GM12878 (cell line): Measurements from ENCODE around the gene BRIX1.

Experiments used
- CBFB ChIP-seq: IDR thresholded peaks from 2 replicates; pipeline ENCODE4 v1.6.1; 2016; ENCODE audit warnings: antibody characterized with exemption, low read depth
- FOXM1 ChIP-seq: IDR thresholded peaks from 2 replicates; pipeline ENCODE4 v1.6.1; 2012; ENCODE audit warnings: low read depth, mild to moderate bottlenecking, inconsistent platforms, low read length, moderate library complexity
- MXI1 ChIP-seq: fragments of 150-350 bp; IDR thresholded peaks from 2 replicates; pipeline ENCODE4 v1.6.1; 2011; ENCODE audit warnings: low read depth, mild to moderate bottlenecking, inconsistent platforms, low read length, improper control_type of control experiment
- MYB ChIP-seq: fragments of 150-350 bp; IDR thresholded peaks from 2 replicates; pipeline ENCODE4 v1.6.1; 2014; ENCODE audit warnings: mild to moderate bottlenecking, low read depth, low read length, borderline replicate concordance
- POLR2A ChIP-seq: IDR thresholded peaks from 2 replicates; pipeline ENCODE4 v1.6.1; 2011; ENCODE audit warnings: low read depth, mild to moderate bottlenecking, low read length
- SIN3A ChIP-seq: IDR thresholded peaks from 2 replicates; pipeline ENCODE4 v1.6.1; 2012; ENCODE audit warnings: low read depth, low read length, improper control_type of control experiment
- SMAD1 ChIP-seq: fragments of 450-650 bp; IDR thresholded peaks from 2 replicates; pipeline ENCODE4 v1.6.1; 2018; ENCODE audit warnings: mild to moderate bottlenecking, low read depth; ENCODE audit not compliant: partially characterized antibody
- TF ChIP-seq, protein P1 (sequence below): IDR thresholded peaks from 2 replicates; pipeline ENCODE4 v1.6.1; 2011; ENCODE audit warnings: low read depth, mild to moderate bottlenecking, low read length, moderate library complexity, borderline replicate concordance; ENCODE audit errors: extremely low read depth
- TF ChIP-seq, protein P2 (sequence below), 3 experiments: IDR thresholded peaks in 2 of 3; conservative IDR thresholded peaks in 1 of 3; 2 replicates each; pipeline ENCODE4 v1.5.1; 2011; ENCODE audit warnings: low read depth in 3 of 3, low read length in 3 of 3, mild to moderate bottlenecking in 3 of 3, control low read depth in 2 of 3, moderate library complexity in 2 of 3, inconsistent platforms in 1 of 3, mixed read lengths in 1 of 3; ENCODE audit not compliant: control insufficient read depth in 2 of 3, insufficient read depth in 1 of 3; ENCODE audit errors: extremely low read depth in 1 of 3
- TF ChIP-seq, protein P3 (sequence below): fragments of 450-650 bp; IDR thresholded peaks from 2 replicates; pipeline ENCODE4 v1.6.1; 2016; ENCODE audit warnings: mild to moderate bottlenecking

DNA sequence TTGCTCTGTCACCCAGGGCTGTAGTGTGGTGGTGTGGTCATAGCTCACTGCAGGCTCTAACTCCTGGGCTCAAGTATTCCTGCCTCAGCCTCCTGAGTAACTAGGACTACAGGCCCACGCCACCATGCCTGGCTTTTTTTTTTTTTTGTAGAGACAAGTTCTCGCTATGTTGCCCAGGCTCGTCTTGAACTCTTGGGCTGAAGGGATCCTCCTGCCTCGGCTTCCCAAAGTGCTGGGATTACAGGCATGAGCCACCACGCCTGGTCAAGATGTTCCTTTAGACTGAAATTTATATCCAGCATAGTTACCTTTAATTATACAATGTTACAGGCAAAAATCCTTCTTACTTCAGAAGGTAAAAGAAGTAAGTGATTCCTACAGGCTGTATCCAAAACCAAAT, 12.3 kb downstream of the BRIX1 start:
- TF ChIP-seq POLR2A (no peak), MYB (no peak), SIN3A (no peak), FOXM1 (no peak), MXI1 (no peak), CBFB (no peak), SMAD1 (no peak)
- TF ChIP-seq, protein P1, sequence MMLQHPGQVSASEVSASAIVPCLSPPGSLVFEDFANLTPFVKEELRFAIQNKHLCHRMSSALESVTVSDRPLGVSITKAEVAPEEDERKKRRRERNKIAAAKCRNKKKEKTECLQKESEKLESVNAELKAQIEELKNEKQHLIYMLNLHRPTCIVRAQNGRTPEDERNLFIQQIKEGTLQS, result no peak
- TF ChIP-seq, protein P2, sequence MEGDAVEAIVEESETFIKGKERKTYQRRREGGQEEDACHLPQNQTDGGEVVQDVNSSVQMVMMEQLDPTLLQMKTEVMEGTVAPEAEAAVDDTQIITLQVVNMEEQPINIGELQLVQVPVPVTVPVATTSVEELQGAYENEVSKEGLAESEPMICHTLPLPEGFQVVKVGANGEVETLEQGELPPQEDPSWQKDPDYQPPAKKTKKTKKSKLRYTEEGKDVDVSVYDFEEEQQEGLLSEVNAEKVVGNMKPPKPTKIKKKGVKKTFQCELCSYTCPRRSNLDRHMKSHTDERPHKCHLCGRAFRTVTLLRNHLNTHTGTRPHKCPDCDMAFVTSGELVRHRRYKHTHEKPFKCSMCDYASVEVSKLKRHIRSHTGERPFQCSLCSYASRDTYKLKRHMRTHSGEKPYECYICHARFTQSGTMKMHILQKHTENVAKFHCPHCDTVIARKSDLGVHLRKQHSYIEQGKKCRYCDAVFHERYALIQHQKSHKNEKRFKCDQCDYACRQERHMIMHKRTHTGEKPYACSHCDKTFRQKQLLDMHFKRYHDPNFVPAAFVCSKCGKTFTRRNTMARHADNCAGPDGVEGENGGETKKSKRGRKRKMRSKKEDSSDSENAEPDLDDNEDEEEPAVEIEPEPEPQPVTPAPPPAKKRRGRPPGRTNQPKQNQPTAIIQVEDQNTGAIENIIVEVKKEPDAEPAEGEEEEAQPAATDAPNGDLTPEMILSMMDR (IDR thresholded peaks at IDR 0.05 in 2 of 3, conservative IDR thresholded peaks at IDR 0.05 in 1 of 3; ENCODE audit: control insufficient read depth in 2 of 3, extremely low read depth in 1 of 3, insufficient read depth in 1 of 3, low read depth in 3 of 3, low read length in 3 of 3), result no peak
- TF ChIP-seq, protein P3, sequence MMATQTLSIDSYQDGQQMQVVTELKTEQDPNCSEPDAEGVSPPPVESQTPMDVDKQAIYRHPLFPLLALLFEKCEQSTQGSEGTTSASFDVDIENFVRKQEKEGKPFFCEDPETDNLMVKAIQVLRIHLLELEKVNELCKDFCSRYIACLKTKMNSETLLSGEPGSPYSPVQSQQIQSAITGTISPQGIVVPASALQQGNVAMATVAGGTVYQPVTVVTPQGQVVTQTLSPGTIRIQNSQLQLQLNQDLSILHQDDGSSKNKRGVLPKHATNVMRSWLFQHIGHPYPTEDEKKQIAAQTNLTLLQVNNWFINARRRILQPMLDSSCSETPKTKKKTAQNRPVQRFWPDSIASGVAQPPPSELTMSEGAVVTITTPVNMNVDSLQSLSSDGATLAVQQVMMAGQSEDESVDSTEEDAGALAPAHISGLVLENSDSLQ, result no peak
